IPS-NIHi11 (cell line): ENCODE data around the gene RPS6KA5.

Experiments
- DNase-seq: peaks from one replicate; pipeline ENCODE4 v3.0.0; 2012; ENCODE audit warnings: mixed read lengths, low spot score

Gene RPS6KA5

DNA sequence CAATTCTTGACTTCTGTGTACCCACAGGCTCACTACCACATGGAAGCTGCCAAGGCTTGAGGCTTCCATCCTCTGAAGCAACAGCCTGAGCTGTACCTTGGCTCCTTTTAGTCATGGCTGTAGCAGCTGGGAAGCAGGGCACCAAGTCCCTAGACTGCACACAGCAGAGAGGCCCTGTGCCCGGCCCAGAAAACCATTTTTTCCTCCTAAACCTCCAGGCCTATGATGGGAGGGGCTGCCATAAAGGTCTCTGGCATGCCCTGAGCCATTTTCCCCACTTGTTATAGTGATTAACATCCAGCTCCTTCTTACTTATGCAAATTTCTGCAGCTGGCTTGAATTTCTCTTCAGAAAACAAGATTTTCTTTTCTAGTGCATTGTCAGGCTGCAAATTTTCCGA lies 121.8 kb downstream of the RPS6KA5 start:
- DNase-seq = no peak

GRCh38 chr14:90936757-90937440 lies 123.5 kb downstream of the RPS6KA5 start:
- no peak for DNase-seq

GRCh38 chr14:90924621-90925340 lies 135.7 kb downstream of the RPS6KA5 start:
- DNase-seq = no peak

- DNase-seq = no peak
Measured at GRCh38 chr14:90922141-90922540, 138.3 kb downstream of the RPS6KA5 start.

DNA sequence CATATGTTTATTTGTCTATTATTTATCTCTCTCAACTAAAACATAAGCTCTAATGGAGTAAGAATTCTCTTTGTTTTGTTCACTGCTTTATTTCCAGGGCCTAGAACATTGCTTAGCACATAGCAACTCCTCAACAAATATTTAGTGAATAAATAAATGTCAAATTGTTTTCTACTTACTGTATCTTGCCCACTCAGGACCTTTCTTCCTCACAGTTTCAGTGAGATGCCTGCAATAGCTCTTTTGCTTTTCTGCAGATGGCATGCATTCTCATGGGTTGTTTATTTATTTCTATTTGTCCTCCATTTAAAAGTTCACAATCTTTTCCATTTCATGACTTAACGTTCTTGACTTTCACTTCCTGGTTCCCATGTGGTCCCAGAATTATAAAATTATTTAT lies 149.3 kb downstream of the RPS6KA5 start:
- DNase-seq = no peak

DNA sequence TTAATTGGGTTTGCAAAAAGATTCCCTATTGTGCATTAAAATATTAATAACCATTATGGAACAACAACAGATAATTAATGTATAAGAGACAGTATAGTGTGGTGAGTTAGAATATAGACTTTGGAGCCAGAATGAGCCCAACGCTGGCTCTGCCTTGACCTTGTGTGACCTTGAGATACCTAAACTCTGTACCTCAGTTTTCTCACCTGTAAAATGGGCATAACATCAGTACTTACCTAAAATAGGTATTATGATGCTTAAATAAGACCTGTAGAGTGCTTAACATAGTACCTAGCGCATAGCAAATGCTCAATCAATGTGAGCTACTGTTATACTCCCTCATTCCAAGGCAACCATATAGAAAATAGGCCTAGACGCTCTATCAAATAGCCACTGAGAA lies 153.3 kb downstream of the RPS6KA5 start:
- DNase-seq = no peak

DNA sequence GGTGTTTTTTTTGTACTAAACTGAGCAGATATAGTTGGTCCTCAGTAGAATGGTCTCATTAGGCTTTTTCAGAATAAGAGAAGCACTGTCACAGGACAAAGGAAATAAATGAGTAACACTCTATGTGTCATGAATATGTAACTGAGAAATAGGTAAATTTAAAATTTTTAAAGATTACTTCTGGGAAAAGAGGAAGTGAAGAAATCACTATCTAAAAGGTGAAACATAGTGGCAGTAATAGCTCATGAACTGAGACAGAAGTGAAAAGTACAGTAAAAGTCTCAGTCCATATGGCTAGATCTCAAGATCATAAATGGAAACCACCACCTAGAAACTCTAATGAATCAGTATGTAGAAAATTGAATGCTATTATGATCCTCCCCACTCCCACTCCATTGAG lies 154.9 kb downstream of the RPS6KA5 start:
- no peak for DNase-seq

DNA sequence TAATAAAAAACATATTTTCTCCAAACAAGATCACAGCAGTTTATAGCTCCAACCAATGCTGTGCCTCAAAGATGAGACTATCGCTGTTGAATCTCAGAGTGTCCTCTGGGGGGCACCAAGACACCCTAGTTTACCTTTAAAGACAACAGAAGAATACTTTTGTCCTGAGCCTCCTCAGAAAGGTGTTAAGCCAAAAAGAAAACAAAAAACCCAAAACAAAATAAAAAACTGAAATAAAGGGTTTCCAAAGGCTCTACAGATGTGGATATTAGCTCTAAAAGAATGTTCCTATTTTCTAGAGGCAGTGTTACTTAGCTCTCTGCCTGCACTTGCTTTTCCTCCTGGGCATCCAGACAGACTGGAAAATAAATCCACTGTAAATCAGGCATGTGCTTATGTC lies 157.3 kb downstream of the RPS6KA5 start:
- peak; percentile 72 for DNase-seq

GRCh38 chr14:90900476-90901083 lies 159.9 kb downstream of the RPS6KA5 start:
- DNase-seq = no peak

DNA sequence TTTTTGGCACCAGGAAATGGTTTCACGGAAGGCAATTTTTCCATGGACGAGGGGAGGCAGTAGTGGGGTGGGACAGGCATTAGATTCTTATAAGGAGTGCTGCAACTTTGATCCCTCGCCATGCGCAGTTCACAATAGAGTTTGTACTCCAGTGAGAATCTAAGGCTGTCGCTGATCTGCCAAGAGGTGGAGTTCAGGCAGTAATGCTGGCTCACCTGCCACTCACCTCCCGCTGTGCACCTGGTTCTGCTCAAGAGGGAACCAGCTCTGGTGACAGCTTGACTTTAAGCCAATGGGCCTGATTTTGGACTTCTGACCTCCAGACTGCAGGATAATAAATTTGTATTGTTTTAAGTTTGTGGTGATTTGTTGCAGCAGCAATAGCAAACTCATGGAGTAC lies 163.4 kb downstream of the RPS6KA5 start:
- DNase-seq = no peak

GRCh38 chr14:90894241-90894640 lies 166.2 kb downstream of the RPS6KA5 start:
- no peak for DNase-seq

DNA sequence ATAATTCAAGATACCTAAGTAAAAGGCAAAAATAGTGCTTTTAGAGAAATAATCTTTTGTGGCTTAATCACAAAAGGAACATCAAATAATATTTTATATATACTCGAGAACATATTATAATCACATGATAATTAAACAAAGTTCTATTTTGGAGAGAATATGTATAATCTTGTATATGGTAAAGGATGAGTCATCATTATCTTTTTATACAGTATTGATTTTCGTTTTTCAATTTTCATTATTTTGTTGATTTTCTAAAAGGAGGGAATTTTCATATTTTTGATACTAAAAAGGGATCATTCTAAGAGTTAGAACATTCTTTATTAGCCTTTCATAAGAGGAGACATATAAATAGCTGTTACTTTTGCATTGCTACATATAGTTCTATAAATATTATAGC lies 166.9 kb downstream of the RPS6KA5 start:
- DNase-seq = no peak

- no peak for DNase-seq
Measured at GRCh38 chr14:90892970-90893369, 167.5 kb downstream of the RPS6KA5 start.

GRCh38 chr14:90891326-90891725 lies 169.1 kb downstream of the RPS6KA5 start:
- DNase-seq = no peak

GRCh38 chr14:90890322-90891020 lies 170.0 kb downstream of the RPS6KA5 start:
- DNase-seq = no peak

DNA sequence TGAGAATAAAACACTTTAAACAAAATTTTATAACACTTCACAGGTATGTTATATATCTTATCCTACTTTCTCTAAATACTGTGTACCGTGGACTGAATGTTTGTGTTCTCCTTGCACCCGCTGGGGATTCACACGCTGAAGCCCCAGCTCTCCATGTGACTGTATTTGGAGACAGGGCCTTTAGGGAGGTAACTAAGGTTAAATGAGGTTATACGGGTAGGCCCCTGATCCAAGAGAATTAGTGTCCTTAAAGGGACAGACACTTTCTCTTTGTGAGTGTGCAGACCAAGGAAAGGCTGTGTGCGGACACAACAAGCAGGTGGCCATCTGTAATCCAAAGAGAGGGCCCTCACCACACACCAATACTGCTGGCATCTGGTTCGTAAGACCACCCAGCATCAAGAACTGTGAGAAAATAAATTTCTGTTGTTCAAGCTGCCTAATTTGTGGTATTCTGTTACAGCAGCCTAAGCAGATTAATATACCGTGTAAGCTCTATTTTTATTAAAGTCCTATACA lies 174.1 kb downstream of the RPS6KA5 start:
- no peak for DNase-seq

- DNase-seq = peak; percentile 33
Measured at GRCh38 chr14:90883782-90884181, 176.7 kb downstream of the RPS6KA5 start.

DNA sequence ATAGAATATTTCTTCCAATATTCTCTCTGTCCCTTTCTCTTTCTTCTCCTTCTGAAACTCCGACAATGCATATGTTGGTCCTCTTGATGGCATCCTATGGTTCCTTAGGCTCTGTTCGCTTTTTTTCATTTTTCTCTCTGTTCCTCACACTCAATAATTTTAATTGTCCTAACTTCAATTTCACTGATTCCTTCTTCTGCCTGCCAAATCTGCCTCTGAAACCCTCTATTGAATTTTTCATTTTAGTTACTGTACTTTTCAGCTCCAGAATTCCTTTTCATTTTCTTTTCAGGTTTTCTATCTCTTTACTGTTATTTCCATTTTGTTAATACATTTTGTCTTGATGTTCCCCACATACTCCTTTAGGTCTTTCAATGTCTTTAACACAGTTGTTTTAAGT lies 177.2 kb downstream of the RPS6KA5 start:
- DNase-seq = no peak

DNA sequence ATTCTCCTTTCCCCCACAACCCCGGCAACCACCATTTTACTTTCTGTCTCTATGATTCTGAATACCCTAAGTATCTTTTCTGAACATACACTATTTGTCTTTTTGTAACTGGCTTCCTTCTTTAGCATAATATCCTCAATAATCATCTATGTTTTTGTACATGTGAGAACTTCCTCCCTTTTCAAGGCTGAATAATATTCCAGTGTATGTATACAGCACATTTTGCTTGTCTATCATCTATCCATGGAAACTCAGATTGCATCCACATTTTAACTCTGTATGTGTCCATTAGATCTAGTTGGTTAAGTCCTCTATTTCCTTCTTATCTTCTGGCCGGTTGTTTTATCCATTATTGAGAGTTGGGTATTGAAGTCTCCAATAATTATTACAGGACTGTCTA lies 180.2 kb downstream of the RPS6KA5 start:
- DNase-seq = no peak

- DNase-seq = no peak
Measured at GRCh38 chr14:90874599-90874998, 185.8 kb downstream of the RPS6KA5 start.

DNA sequence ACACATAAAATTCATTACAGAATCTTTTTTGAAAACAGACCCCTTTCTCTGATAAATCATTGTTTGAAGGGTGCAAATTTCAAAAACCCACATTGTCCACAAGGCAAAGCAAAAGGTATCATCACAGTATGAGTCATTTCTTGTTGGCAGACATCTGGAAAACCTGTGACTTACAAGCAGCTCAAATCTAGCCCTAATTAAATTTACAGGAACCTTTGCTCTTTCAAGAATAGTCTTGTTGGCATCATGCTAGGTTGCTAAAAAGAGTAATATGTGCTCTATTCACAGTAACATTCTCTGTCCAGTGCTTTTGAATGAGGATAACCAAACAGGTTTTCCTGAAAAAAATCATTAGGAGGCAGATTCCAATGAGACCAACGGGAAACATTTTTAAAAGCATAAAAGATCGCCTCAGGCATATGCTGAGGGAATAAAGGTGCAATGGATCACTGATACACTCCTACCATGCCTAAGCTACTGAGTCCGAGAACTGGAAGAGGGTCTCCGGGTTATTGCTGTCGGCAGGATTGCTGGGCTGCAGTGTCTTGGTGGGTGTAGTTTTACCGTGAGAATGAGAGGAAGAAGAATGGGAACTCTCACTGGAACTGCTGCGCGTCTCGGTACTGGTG lies 188.7 kb downstream of the RPS6KA5 start:
- DNase-seq = no peak

DNA sequence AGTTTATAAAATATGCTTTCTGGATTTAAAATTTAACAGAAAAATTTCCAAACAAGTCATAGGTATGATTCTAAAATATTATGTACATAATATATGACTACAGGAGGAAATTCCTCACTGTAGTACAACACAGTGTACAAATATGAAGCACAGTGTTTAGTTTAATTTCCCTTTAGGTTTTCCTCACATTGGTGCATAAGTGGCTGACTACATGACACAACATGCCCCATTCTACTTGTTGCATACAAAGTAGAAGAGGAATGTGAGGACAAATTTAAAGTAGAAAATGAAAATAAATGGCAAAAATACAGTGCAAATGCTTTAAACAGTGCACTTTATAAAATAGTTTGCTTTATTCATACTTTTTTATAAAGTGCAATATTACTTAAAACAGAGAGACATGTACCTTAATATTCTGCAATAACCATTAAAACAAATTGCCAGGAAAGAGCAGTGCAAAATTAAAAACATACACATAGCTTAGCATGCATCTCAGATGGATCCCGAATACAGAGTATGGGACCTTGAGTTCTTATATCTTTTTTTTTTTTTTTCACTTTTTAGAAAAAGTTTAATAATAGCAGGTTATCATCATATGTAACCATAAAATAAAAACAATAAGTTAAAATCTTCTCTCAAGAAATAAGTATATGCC lies 189.4 kb downstream of the RPS6KA5 start:
- no peak for DNase-seq
